ENCODE results near the gene MACROD2. TPM values are rescaled to one million over a fixed set of nuclear protein-coding genes. Genes with fewer than 3 reads are reported as not detected.

Gene MACROD2
- polyA plus RNA-seq, 2 of the 4 experiments (the other 2 are of a cell fraction) = 0.96 to 1.3 TPM

DNA sequence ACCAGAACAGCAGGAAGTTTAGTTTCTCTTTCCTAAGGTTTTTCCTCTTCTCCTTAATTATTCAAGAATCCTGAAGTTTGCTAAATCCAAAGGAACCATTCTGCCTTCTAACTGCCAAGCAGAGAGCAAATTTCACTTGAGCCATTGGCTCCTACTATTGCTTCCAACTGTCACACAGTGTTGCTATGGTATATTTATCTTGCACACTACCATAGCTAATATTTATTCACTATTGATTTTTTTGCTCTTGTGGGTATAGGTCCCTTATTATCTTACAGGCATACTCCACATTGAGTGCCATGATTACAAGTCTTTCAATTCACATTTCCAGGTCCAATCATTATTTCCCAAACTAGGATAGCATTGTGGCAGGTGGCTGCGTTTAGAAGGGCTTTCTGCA, 608.8 kb downstream of the MACROD2 start (continued):
- no peak for TF ChIP-seq BHLHE40 (IDR thresholded peaks at IDR 0.05; ENCODE audit: low read depth, low read length)

DNA sequence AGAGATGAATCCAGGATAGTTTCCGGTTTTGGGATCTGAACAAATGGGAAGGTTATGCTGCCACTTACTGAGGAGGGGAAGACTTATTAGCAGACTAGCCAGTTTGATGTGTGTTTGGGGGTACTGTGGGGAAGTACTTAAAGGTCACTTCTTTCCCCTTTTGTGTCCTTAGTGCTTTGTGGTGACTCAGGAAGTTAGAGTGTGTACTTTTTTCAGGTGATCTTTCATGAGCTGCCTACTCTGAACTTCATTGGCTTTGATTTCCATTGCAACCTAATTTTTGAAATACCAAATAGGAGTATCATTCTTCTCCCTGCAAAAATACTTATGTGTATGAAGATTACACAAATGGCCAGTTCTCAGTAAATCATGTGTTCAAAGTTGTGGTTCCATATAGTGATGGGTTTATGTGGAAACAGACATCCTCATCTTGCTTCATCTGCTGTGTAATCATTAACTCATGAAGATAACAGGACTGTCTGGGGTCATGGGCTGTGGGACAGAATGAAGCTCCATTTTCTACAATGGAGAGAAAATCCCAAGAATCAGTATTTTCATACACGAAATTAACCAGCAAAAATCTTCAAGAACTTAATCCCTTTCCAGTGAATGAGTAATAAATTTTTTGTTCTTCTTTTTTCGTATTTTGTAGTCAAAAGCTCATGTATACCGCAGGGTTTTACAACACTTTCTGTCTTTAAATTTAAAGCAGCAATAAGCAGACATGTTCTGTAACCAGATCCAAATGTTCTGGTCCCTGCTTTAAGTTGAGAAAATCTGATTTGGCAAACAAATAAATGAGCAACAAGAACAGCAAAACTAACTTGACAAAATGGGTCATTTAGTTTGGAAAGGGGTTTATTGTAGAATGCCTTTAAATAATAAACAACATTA, 614.3 kb downstream of the MACROD2 start:
- Histone ChIP-seq H3K9me3 (no peaks in the 10 kb centered on the region), H3K4me1 (peaks cover 32% of the 10 kb centered on the region), H3K4me2 (peak overlapping the region; percentile 63), H3K27ac (peak overlapping the region; percentile 50 to 56), H3K4me3 (no peak overlapping the region)
- ATAC-seq (peak; percentile 66 to 82; a peak in 5 of 6 replicates), DNase-seq (ENCODE audit: low read depth in 1 of 2, low spot score in 1 of 2) (peak in 1 of 2 experiments; percentile 55), FAIRE-seq (peak; percentile 63)
- ChIA-PET POLR2A (no interaction called here), CTCF (no interaction called here)
- 61% methylated on average over 4 of the region's 4 CpGs for WGBS (ENCODE audit: missing lambda C conversion rate)
- TF ChIP-seq JUNB (IDR thresholded peaks at IDR 0.05) (peak; percentile 28; the same call in 1 of the 2 replicates), CEBPB (IDR thresholded peaks at IDR 0.05) (peak; percentile 68 to 78), ESRRA (IDR thresholded peaks at IDR 0.05; ENCODE audit: borderline replicate concordance, low read length) (no peak)
- TF ChIP-seq, protein P1, sequence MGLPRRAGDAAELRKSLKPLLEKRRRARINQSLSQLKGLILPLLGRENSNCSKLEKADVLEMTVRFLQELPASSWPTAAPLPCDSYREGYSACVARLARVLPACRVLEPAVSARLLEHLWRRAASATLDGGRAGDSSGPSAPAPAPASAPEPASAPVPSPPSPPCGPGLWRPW (IDR thresholded peaks at IDR 0.05) = peak; percentile 32; the same call in 1 of the 2 replicates

DNA sequence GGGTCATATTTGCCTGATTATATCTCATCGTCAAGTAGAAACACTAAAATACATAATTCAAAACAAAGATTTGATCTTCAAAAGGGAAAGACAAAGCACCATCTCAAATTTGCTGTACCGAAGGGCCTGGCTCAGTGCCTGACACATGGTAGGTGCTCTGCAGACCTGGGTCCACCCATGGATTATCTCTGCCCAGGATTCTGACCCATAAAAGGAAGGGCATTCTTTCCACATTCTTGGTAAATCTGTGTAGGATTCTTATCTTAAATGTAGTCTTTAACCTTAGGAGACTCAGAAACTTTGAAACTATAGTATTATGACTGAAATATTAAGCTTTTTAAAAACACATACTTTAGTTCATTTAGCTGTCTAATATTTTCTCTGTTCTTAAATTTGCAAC, 616.2 kb downstream of the MACROD2 start:
- TF ChIP-seq ESRRA (IDR thresholded peaks at IDR 0.05; ENCODE audit: borderline replicate concordance, low read length) (no peak), NFE2L2 (conservative IDR thresholded peaks at IDR 0.05; ENCODE audit: low read length) (no peak), RNF2 (IDR thresholded peaks at IDR 0.05; ENCODE audit: borderline replicate concordance, low read depth) (no peak), HOXB5 (CRISPR knock-in tag; IDR thresholded peaks at IDR 0.05) (no peak), EHF (CRISPR knock-in tag; IDR thresholded peaks at IDR 0.05) (no peak), CBX8 (IDR thresholded peaks at IDR 0.05) (no peak), HOXA7 (CRISPR knock-in tag; IDR thresholded peaks at IDR 0.05) (no peak), CHD2 (IDR thresholded peaks at IDR 0.05; ENCODE audit: low read length, partially characterized antibody) (no peak), KDM1A (IDR thresholded peaks at IDR 0.05; ENCODE audit: low read depth) (no peak), FOXS1 (CRISPR knock-in tag; IDR thresholded peaks at IDR 0.05) (no peak), TP53 (CRISPR knock-in tag; IDR thresholded peaks at IDR 0.05) (no peak)
- TF ChIP-seq, protein P2, sequence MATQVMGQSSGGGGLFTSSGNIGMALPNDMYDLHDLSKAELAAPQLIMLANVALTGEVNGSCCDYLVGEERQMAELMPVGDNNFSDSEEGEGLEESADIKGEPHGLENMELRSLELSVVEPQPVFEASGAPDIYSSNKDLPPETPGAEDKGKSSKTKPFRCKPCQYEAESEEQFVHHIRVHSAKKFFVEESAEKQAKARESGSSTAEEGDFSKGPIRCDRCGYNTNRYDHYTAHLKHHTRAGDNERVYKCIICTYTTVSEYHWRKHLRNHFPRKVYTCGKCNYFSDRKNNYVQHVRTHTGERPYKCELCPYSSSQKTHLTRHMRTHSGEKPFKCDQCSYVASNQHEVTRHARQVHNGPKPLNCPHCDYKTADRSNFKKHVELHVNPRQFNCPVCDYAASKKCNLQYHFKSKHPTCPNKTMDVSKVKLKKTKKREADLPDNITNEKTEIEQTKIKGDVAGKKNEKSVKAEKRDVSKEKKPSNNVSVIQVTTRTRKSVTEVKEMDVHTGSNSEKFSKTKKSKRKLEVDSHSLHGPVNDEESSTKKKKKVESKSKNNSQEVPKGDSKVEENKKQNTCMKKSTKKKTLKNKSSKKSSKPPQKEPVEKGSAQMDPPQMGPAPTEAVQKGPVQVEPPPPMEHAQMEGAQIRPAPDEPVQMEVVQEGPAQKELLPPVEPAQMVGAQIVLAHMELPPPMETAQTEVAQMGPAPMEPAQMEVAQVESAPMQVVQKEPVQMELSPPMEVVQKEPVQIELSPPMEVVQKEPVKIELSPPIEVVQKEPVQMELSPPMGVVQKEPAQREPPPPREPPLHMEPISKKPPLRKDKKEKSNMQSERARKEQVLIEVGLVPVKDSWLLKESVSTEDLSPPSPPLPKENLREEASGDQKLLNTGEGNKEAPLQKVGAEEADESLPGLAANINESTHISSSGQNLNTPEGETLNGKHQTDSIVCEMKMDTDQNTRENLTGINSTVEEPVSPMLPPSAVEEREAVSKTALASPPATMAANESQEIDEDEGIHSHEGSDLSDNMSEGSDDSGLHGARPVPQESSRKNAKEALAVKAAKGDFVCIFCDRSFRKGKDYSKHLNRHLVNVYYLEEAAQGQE (IDR thresholded peaks at IDR 0.05) = no peak
- TF ChIP-seq, protein P3, sequence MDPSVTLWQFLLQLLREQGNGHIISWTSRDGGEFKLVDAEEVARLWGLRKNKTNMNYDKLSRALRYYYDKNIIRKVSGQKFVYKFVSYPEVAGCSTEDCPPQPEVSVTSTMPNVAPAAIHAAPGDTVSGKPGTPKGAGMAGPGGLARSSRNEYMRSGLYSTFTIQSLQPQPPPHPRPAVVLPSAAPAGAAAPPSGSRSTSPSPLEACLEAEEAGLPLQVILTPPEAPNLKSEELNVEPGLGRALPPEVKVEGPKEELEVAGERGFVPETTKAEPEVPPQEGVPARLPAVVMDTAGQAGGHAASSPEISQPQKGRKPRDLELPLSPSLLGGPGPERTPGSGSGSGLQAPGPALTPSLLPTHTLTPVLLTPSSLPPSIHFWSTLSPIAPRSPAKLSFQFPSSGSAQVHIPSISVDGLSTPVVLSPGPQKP (IDR thresholded peaks at IDR 0.05; ENCODE audit: low read depth, low read length) = no peak
- FAIRE-seq (no peak), ATAC-seq (no peak), DNase-seq (ENCODE audit: low read depth in 1 of 2, low spot score in 1 of 2) (no peak)
- Histone ChIP-seq H3K4me2 (no peak overlapping the region), H3K9me3 (0 out of 3 replicates have a peak, but pooled peaks cover 6% of the 10 kb centered on the region), H3K4me3 (no peak overlapping the region), H3K4me1 (peaks cover 37% of the 10 kb centered on the region), H3K27ac (peak overlapping the region in 1 of 2 experiments; percentile 26; a peak in 2 of 6 replicates)
- CTCF ChIA-PET = no interaction called here
- POLR2A ChIA-PET = no interaction called here
- 82% methylated on average over 2 of the region's 2 CpGs for WGBS (ENCODE audit: missing lambda C conversion rate)

Measured in A549 (cell line).